SU-DHL-6 (cell line): Measurements from ENCODE around the gene RIPK4.

ENCODE experiments used
- EZH2phosphoT487 ChIP-seq: fragments of 200-600 bp; sonication (generic), shearing (Covaris generic); conservative IDR thresholded peaks from 2 replicates; pipeline ENCODE4 v1.6.1; 2018; ENCODE audit warnings: mild to moderate bottlenecking, antibody characterized with exemption, low read length, moderate library complexity, mixed read lengths
- TF ChIP-seq, protein P1 (sequence below): fragments of 200-600 bp; sonication (generic); IDR thresholded peaks from one replicate; pipeline ENCODE4 v1.5.1; 2017; ENCODE audit warnings: antibody characterized with exemption, mild to moderate bottlenecking, low read length, moderate library complexity; ENCODE audit not compliant: insufficient read depth, poor library complexity, severe bottlenecking

GRCh38 chr21:41765420-41765821 is 1.4 kb downstream of the RIPK4 start:
- TF ChIP-seq, protein P1, sequence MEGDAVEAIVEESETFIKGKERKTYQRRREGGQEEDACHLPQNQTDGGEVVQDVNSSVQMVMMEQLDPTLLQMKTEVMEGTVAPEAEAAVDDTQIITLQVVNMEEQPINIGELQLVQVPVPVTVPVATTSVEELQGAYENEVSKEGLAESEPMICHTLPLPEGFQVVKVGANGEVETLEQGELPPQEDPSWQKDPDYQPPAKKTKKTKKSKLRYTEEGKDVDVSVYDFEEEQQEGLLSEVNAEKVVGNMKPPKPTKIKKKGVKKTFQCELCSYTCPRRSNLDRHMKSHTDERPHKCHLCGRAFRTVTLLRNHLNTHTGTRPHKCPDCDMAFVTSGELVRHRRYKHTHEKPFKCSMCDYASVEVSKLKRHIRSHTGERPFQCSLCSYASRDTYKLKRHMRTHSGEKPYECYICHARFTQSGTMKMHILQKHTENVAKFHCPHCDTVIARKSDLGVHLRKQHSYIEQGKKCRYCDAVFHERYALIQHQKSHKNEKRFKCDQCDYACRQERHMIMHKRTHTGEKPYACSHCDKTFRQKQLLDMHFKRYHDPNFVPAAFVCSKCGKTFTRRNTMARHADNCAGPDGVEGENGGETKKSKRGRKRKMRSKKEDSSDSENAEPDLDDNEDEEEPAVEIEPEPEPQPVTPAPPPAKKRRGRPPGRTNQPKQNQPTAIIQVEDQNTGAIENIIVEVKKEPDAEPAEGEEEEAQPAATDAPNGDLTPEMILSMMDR, result no peak
- no peak for TF ChIP-seq EZH2phosphoT487
